Measurements from ENCODE around the gene TSPAN9. TPM values are rescaled to one million over a fixed set of nuclear protein-coding genes. Genes with fewer than 3 reads are reported as not detected.

The TSPAN9 gene
- total RNA-seq, 1 donor from 2014 or later: 299 TPM

DNA sequence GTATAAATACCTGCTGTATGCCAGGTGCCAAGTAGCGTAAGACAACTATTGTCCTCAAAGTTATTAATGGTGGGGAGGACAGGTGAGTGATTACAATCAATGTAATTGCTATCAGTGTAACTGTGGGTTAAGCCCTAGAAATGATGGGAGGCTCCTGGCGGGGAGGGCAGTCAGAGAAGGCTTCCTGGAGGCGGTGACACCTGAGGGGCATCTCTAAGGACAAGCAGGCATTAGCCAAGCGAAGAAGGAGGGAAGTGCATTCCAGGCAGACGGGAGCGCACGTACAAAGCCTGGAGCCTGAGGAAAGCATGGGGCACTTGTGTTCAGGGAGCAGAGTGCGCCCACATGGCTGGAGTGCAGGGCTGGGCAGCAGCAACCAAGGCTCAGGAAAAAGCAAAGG, 230.9 kb downstream of the TSPAN9 start:
- intact Hi-C loops (cut with DNase I): loop anchor here (10.0 kb wide), 1 partner anchor 367 kb away; no protein-coding TSS in a partner anchor
- DNase-seq (ENCODE audit: low spot score): no peak

DNA sequence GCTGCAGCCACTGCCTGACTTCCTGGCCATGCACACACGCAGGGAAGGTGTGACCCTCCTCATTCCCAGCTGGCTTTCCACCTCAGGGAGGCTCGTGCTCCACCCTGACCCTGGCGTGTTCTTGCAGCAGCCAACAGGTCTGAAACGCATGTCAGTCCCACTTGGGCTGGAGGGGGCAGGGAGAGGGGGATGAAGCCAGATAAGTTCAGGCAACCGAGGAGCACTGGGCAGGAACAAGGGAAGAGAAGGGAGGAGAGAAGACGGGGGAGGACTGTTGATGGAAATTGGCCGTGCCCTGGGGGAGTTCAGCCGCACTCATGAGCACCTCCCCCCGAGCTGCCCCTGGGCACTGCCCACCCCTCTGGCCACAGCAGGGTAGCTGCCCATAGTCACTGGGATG, 231.4 kb downstream of the TSPAN9 start:
- intact Hi-C loops (cut with DNase I): loop anchor here (10.0 kb wide), 1 partner anchor 366 kb away; no protein-coding TSS in a partner anchor
- DNase-seq (ENCODE audit: low spot score): no peak

GRCh38 chr12:3309805-3310204, 232.6 kb downstream of the TSPAN9 start:
- intact Hi-C loops (cut with DNase I): loop anchor here (10.0 kb wide), 1 partner anchor 365 kb away; no protein-coding TSS in a partner anchor
- no peak for DNase-seq (ENCODE audit: low spot score)

DNA sequence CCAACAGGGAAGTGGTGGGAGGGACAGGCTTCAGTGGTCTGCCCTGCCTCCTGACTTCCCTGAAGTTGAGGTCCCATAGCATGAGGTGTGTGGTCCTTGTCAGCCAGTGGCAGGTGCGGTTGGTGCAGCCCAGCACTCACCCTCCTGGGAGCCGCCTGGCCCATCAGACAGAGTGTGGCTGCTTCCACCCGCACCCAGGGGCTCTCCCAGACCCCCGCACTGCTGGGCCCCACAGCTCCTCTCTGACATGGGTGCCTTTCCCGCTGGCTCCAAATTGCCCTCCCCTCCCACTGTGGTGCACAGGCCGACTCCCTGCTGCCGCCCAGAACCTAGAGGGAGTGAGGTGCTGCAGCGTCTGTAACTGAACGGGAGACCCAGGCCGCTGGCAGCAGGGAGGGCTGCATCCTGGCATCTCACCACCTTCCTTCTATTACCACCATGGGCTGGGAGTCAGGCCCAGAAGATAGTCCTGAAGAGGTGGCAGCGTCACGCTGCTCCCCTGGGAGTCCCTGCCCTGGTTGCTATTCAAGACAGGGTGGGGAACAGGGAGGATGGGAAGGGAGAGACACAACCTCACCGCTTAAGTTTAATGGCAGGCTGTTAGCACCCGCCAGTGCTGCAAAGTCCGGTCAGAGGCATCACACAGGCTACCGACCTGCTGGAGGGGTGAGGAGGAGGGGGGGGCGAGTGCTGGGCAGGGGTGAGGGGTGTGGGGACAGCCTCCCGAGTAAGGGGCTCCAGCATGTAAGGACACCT, 233.3 kb downstream of the TSPAN9 start:
- DNase-seq (ENCODE audit: low spot score): no peak
- intact Hi-C loops (cut with DNase I): no loop called here

- DNase-seq (ENCODE audit: low spot score): no peak
- intact Hi-C loops (cut with DNase I): no loop called here
These were observed 233.8 kb downstream of the TSPAN9 start for GRCh38 chr12:3311027-3311402.

DNA sequence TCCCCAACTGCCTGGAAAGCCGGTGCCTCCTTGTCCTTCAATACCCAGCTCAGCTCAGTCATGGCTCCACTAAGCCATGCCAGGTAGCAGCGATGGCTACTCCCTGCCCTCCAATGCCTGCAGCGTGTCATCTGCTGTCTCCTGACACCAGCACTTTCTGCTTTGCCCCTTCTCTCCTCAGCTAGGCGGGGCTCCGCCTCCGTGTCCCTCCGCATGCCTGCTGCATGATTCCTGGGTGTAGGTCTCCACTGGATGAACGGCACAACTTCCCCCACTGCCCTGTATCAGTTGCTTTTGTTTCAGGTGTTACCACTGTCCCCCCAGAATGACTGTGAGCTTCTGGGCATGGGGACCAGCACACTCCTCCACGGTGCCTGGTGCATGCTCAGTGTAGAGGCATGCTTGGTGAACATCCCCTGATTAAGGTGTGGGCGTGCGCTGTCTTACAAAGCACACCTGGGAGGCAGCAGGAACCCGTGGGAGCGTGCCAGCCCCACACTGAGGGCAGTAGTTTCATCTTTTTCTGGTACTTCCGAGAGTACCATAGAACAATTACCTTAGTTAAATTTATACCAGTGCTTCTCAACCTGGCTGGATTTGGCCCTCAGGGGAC, 234.4 kb downstream of the TSPAN9 start:
- intact Hi-C loops (cut with DNase I): no loop called here
- no peak for DNase-seq (ENCODE audit: low spot score)

GRCh38 chr12:3313066-3313465, 235.9 kb downstream of the TSPAN9 start:
- intact Hi-C loops (cut with DNase I): no loop called here
- no peak for DNase-seq (ENCODE audit: low spot score)

DNA sequence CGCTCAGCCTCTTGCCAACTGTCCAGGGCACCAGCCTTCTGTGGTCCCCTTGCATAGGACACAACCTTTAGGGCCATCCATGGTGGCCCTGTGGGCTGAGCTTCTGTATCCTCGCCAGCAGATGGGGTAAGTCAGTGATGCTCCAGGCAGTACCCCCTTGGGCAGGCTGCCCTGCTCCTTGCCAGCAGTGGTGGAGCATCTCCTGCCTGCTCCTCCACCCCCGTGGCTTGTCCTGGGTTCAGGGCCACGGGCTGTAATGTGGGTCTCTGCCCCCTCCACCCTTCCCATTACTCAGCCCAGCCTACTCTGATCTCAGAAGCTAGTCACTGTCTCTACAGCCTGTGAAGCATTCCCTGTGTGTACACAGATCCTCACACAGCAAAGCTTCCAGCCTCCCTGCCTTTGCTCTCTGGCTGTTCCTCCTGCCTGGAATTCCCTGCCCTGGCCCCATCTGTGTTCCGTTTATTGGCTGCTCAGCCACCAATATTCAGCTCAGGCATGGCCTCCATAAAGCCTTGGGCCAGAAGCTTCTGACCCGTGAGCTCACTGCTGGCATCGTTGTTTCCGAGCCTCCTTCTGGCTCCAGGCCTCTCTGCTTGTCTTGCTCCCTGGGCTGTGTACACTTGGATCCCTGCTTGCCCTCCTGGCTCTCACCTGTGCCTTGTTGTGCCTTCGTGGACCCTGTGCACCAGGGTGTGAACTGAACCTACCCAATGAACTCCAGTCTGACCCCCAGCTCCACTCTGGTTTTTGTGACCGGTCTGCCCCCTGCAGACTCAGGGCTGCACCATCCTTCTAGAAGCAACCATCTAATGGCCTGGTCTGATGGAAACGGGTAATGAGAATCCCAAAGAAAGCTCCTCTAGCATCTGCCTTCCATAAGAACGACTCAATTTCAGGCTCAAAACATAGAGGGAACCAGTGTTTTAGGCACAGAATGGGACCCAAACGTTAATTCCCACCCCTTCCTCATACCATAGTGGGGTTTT, 236.8 kb downstream of the TSPAN9 start:
- no peak for DNase-seq (ENCODE audit: low spot score)
- intact Hi-C loops (cut with DNase I): no loop called here

GRCh38 chr12:3315201-3315661, 238.1 kb downstream of the TSPAN9 start:
- intact Hi-C loops (cut with DNase I): no loop called here
- DNase-seq (ENCODE audit: low spot score): no peak

GRCh38 chr12:3316776-3317480, 239.7 kb downstream of the TSPAN9 start:
- intact Hi-C loops (cut with DNase I): no loop called here
- DNase-seq (ENCODE audit: low spot score): no peak

- intact Hi-C loops (cut with DNase I): no loop called here
- DNase-seq (ENCODE audit: low spot score): no peak
These were observed 240.3 kb downstream of the TSPAN9 start for GRCh38 chr12:3317481-3317815.

DNA sequence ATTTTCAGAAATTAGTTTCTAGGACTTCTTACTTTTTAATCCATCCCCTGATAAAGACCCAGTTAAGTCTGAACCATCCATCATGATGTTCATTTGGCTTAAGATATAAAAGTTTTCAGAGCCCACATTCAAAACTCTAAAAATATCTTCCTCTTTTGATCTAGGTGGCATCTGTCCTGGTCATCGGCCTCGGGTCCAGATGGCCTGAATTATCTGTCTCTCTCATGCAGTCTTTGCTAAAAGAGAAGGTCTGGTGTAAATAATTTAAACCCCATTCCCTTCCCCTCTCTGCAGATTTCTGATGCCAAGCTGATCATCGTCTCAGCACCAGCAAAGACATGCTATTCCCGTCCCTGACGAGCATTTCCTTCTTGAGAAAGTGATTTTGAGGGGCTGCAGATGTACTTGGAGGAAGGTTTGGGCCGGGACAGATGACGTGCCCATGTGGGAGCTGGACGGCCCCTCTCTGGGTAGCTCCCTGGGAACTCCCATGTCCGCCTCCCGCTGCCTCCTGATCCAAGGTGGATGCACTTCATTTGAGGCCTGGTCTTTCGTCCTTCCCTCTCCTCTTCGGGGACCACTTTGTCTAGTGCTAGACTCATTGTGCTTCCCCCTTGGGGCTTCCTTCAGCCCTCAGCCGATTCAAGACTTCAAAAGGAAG, 240.8 kb downstream of the TSPAN9 start:
- intact Hi-C loops (cut with DNase I): no loop called here
- DNase-seq (ENCODE audit: low spot score): no peak

DNA sequence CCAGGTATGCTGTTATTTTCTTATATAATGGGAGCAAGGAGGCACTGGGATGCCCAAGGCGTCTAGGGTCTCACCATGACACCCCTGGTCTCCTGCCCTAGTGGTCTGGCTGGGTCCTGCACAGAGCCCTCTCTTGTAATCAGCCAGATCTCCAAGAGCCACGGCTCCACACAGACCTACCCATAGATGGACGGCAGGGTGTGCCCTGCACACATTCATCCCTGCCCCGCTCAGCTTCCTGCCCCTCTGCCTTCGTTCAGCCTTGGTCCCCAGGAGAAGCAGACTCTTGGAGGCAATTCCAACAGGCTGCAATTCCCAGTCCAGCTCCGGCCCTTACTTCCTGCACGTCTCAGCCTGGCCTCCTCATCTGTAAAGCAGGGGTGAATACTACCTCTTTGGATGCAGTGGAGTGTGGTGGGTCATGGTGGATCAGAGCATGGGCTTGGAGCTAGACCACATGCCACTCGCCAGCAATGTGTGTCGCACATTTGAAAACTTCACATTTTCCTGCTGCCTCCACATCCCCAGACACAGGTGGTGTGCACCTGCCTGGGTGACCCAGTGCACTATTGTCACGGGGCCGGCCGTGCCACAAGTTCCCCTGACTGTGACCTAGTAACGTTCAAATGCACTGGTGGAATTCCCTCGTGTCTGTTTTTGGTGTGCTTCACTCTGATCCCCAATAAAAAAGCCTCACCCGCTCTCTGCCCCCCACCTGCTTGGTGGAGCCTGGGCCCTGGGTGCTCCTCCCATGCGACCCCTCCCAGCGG, 242.7 kb downstream of the TSPAN9 start:
- no peak for DNase-seq (ENCODE audit: low spot score)

GRCh38 chr12:3320881-3321509, 243.8 kb downstream of the TSPAN9 start:
- DNase-seq (ENCODE audit: low spot score): no peak
- intact Hi-C loops (cut with DNase I): no loop called here

More for the DNA sequence above, 242.7 kb downstream of the TSPAN9 start:
- intact Hi-C loops (cut with DNase I): no loop called here

GRCh38 chr12:3321881-3322280, 244.7 kb downstream of the TSPAN9 start:
- DNase-seq (ENCODE audit: low spot score): no peak
- intact Hi-C loops (cut with DNase I): no loop called here

- no peak for DNase-seq (ENCODE audit: low spot score)
These were observed 246.0 kb downstream of the TSPAN9 start for GRCh38 chr12:3323002-3323685.

DNA sequence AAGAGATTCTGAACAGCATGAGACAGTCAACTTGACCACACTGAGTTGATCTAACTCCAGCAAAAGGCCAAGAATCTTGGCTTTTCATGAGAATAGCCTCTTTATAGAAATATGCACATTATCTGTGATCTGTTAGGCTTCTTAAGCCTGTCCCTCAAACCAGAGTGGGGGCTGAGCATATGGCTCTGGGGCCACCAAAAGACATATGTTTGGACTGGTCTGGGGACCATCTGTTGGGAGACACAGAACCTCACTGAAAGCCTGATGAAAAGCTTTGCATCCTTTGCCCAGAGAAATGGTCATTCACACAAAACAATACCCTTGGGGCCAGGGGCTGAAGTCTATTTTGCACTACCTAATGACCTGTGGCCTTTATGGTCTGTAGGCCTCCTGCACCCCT, 248.6 kb downstream of the TSPAN9 start:
- intact Hi-C loops (cut with DNase I): no loop called here
- DNase-seq (ENCODE audit: low spot score): no peak

More at GRCh38 chr12:3323002-3323685, 246.0 kb downstream of the TSPAN9 start:
- intact Hi-C loops (cut with DNase I): no loop called here
